HG03060 (cell line): ENCODE measurements around the gene ALOX5.
"Not testable (repeated sequence)": the region's sequence is repeated elsewhere in the genome, so short reads cannot be mapped to it uniquely, and the experiment has no call there.

Experiments used
- ATAC-seq: cut with Tn5 transposase; IDR thresholded peaks from one replicate; pipeline ENCODE4 v1.9.1; 2021; ENCODE audit warnings: low read depth, moderate number of reproducible peaks; ENCODE audit not compliant: unreplicated experiment

Gene ALOX5

GRCh38 chr10:45461034-45461433, 87.0 kb downstream of the ALOX5 start:
- ATAC-seq: peak; percentile 67

GRCh38 chr10:45463244-45464116, 89.5 kb downstream of the ALOX5 start:
- no peak for ATAC-seq

- no peak for ATAC-seq
Measured at GRCh38 chr10:45464958-45465567, 91.0 kb downstream of the ALOX5 start.

GRCh38 chr10:45466784-45467183, 92.8 kb downstream of the ALOX5 start:
- ATAC-seq: no peak

- ATAC-seq: no peak
Measured at GRCh38 chr10:45468079-45468478, 94.1 kb downstream of the ALOX5 start.

- ATAC-seq: no peak
Measured at GRCh38 chr10:45470098-45471012, 96.3 kb downstream of the ALOX5 start.

GRCh38 chr10:45471059-45471458, 97.0 kb downstream of the ALOX5 start:
- no peak for ATAC-seq

GRCh38 chr10:45471531-45472310, 97.7 kb downstream of the ALOX5 start:
- no peak for ATAC-seq

- ATAC-seq: no peak
Measured at GRCh38 chr10:45473126-45473525, 99.1 kb downstream of the ALOX5 start.

GRCh38 chr10:45476559-45476958, 102.5 kb downstream of the ALOX5 start:
- no peak for ATAC-seq

GRCh38 chr10:45480294-45480693, 106.3 kb downstream of the ALOX5 start:
- no peak for ATAC-seq

- not testable (repeated sequence) for ATAC-seq
Measured at GRCh38 chr10:45481100-45481499, 107.1 kb downstream of the ALOX5 start.

GRCh38 chr10:45483002-45483401, 109.0 kb downstream of the ALOX5 start:
- ATAC-seq: no peak

GRCh38 chr10:45487735-45488134, 113.7 kb downstream of the ALOX5 start:
- no peak for ATAC-seq

- no peak for ATAC-seq
Measured at GRCh38 chr10:45488365-45488764, 114.3 kb downstream of the ALOX5 start.

GRCh38 chr10:45490277-45490676, 116.3 kb downstream of the ALOX5 start:
- no peak for ATAC-seq

GRCh38 chr10:45491061-45491460, 117.0 kb downstream of the ALOX5 start:
- no peak for ATAC-seq
